RWPE2 (cell line): ENCODE results near the gene PCDH7.

Experiments
- ATAC-seq: fragments of 200-7000 bp; cut with Tn5 transposase; 3 replicates; pipeline ENCODE4 v1.9.1; 2021; ENCODE audit warnings: low read depth
- DNase-seq: peaks from one replicate; pipeline ENCODE4 v3.0.0-alpha.2; 2020; ENCODE audit warnings: low spot score
- H3K27ac ChIP-seq: fragments of 450-650 bp; 2 replicates; pipeline ENCODE4 v1.5.1; 2017; ENCODE audit warnings: mild to moderate bottlenecking; ENCODE audit not compliant: poor library complexity, severe bottlenecking
- H3K27me3 ChIP-seq: fragments of 250-450 bp; sonication (Bioruptor Pico); 2 replicates; pipeline ENCODE4 v1.5.1; 2021; ENCODE audit warnings: mild to moderate bottlenecking, moderate library complexity; ENCODE audit not compliant: insufficient read depth, poor library complexity, severe bottlenecking
- H3K36me3 ChIP-seq: fragments of 250-450 bp; sonication (Bioruptor Pico); 2 replicates; pipeline ENCODE4 v1.5.1; 2020; ENCODE audit warnings: low read depth, mild to moderate bottlenecking, moderate library complexity
- H3K4me1 ChIP-seq: fragments of 250-450 bp; sonication (Bioruptor Pico); 2 replicates; pipeline ENCODE4 v1.5.1; 2021; ENCODE audit warnings: mild to moderate bottlenecking, moderate library complexity; ENCODE audit not compliant: insufficient read depth, poor library complexity, severe bottlenecking
- H3K4me3 ChIP-seq: fragments of 250-450 bp; sonication (Bioruptor Pico); 2 replicates; pipeline ENCODE4 v1.5.1; 2021; ENCODE audit warnings: mild to moderate bottlenecking, moderate library complexity; ENCODE audit not compliant: severe bottlenecking
- H3K9me3 ChIP-seq: fragments of 250-450 bp; sonication (Bioruptor Pico); 2 replicates; pipeline ENCODE4 v1.5.1; 2021; ENCODE audit warnings: mild to moderate bottlenecking, moderate library complexity; ENCODE audit not compliant: severe bottlenecking
- TF ChIP-seq, protein P1 (sequence below): fragments of 450-650 bp; IDR thresholded peaks from one replicate; pipeline ENCODE4 v1.5.1; 2017; ENCODE audit warnings: mild to moderate bottlenecking, moderate library complexity; ENCODE audit not compliant: poor library complexity, severe bottlenecking

The PCDH7 gene

DNA sequence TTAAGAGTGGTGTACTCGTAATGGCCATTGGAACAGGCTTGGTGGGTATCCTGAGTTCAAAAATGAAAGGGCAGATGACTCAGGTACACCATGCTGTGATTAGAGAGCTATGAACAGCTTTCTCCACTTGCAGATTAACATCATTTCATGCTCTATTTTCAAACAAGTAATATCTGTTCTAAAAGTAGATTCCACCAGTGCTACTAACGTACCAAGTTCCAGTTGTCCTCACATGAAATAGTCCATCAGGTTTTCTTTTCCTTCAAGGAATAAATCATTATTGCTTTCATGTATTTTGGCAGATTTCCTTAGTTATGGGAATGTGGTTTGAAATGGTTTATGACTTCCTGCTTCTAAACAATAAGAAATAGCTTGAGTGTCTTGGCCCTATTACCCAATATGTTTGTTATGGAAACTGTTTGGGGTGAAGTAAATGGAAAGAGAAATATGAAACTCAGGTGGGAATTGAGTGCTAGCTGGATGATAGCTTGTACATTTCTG, 49.9 kb downstream of the PCDH7 start:
- DNase-seq (no peak), ATAC-seq (peak; percentile 89)
- TF ChIP-seq, protein P1, sequence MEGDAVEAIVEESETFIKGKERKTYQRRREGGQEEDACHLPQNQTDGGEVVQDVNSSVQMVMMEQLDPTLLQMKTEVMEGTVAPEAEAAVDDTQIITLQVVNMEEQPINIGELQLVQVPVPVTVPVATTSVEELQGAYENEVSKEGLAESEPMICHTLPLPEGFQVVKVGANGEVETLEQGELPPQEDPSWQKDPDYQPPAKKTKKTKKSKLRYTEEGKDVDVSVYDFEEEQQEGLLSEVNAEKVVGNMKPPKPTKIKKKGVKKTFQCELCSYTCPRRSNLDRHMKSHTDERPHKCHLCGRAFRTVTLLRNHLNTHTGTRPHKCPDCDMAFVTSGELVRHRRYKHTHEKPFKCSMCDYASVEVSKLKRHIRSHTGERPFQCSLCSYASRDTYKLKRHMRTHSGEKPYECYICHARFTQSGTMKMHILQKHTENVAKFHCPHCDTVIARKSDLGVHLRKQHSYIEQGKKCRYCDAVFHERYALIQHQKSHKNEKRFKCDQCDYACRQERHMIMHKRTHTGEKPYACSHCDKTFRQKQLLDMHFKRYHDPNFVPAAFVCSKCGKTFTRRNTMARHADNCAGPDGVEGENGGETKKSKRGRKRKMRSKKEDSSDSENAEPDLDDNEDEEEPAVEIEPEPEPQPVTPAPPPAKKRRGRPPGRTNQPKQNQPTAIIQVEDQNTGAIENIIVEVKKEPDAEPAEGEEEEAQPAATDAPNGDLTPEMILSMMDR = no peak
- no peak overlapping the region for H3K4me3 ChIP-seq
- no peaks in the 10 kb centered on the region for H3K36me3 ChIP-seq
- no peaks in the 10 kb centered on the region for H3K9me3 ChIP-seq
- no peaks in the 10 kb centered on the region for H3K27me3 ChIP-seq
- peak overlapping the region; percentile 92 for H3K27ac ChIP-seq
- peaks cover 45% of the 10 kb centered on the region for H3K4me1 ChIP-seq

DNA sequence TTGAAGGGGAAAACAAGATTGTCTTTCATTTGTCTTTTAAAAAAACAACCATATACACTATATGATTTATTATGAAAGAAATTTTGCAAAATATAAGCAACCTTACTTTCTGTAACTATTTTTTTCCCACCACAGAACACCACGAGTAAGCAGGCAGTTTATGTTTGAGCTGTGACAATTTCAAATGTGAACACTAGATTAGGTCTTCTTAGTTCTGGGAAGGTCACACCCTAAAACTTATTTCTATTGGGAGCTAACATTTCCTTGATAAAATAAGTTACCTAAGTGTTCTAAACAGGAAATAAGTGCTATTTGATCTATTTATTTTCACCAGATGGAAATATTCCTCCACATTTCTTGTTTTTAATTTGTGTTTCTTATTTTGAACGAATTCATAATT, 50.6 kb downstream of the PCDH7 start:
- DNase-seq (no peak), ATAC-seq (no peak)
- Histone ChIP-seq H3K4me1 (peaks cover 42% of the 10 kb centered on the region), H3K4me3 (no peak overlapping the region), H3K27me3 (no peaks in the 10 kb centered on the region), H3K36me3 (no peaks in the 10 kb centered on the region), H3K9me3 (no peaks in the 10 kb centered on the region), H3K27ac (peak overlapping the region; percentile 92)
- TF ChIP-seq, protein P1 = no peak

DNA sequence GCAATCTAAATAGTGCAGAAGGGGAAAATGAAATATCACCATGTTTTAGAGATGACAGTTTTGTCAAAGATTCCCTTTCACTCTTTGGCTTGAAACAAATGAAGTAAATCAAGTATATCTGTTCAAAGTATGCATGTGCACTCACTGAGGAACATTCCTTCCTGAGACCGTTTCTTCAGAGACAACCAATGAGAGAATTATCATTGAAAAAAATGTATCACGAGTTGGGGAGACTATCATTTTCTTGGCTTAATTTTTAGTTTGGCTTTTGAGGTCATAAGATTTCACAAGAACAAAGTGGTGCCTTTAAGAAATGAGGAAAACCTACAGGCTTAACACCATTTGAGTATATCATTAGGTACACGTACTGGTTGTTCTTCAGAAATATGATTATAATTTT, 56.3 kb downstream of the PCDH7 start:
- Histone ChIP-seq H3K27me3 (no peaks in the 10 kb centered on the region), H3K36me3 (no peaks in the 10 kb centered on the region), H3K27ac (no peak overlapping the region), H3K9me3 (no peaks in the 10 kb centered on the region), H3K4me3 (no peak overlapping the region), H3K4me1 (peaks cover 5% of the 10 kb centered on the region)
- no peak for DNase-seq
- TF ChIP-seq, protein P1 = no peak
- no peak for ATAC-seq

DNA sequence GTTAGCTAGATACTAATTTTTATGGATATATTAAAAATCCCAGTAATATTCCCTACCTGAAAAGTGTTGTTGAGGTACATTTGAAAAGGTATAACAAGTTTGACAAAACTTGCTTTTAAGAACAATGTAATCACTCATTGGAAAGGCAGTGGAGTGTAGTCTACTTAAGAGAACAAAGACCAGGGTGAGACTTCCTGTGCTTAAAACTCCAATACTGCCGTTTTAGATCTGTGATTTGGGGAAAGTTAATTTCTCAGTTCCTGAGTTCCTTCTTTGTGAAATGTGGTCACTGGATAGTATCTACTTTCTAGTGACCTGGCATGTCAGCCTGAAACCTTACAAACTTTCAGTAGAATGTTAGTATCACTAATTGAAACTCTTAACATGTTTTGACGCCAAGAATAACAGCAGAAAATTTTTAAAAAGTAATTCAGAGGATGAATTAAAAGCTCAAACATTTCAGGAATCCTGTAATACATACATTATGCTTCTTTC, 56.8 kb downstream of the PCDH7 start:
- Histone ChIP-seq H3K27me3 (no peaks in the 10 kb centered on the region), H3K27ac (no peak overlapping the region), H3K4me3 (no peak overlapping the region), H3K9me3 (no peaks in the 10 kb centered on the region), H3K36me3 (no peaks in the 10 kb centered on the region), H3K4me1 (peaks cover 4% of the 10 kb centered on the region)
- ATAC-seq = no peak
- no peak for DNase-seq
- TF ChIP-seq, protein P1 = no peak
